Neutrophil (primary cell): ENCODE results near the gene SGMS1.

Experiments
- H3K27ac ChIP-seq: fragments of 200-600 bp; sonication (generic); 2 replicates; pipeline ENCODE4 v1.5.1; 2016; ENCODE audit warnings: mild to moderate bottlenecking, moderate library complexity
- H3K27me3 ChIP-seq: fragments of 200-600 bp; sonication (generic); 2 replicates; pipeline ENCODE4 v1.6.0; 2016; ENCODE audit warnings: mild to moderate bottlenecking
- H3K36me3 ChIP-seq: fragments of 200-600 bp; sonication (generic); 2 replicates; pipeline ENCODE4 v1.5.1; 2017
- H3K4me1 ChIP-seq, 2 experiments: fragments of 200-600 bp in 1 of 2; sonication (generic) in 1 of 2; 1 replicate in 1 of 2; 2 replicates in 1 of 2; pipeline versions ENCODE4 v1.5.1 to v1.6.1; 2013 to 2016; ENCODE audit warnings: low read depth in 1 of 2, low read length in 1 of 2, mild to moderate bottlenecking in 1 of 2, moderate library complexity in 1 of 2; ENCODE audit not compliant: control insufficient read depth in 1 of 2, insufficient read depth in 1 of 2
- H3K4me3 ChIP-seq, 2 experiments: fragments of 200-600 bp in 1 of 2; sonication (generic) in 1 of 2; 1 replicate in 1 of 2; 2 replicates in 1 of 2; pipeline ENCODE4 v1.5.1; 2013 to 2016; ENCODE audit warnings: low read depth in 1 of 2, low read length in 1 of 2, mild to moderate bottlenecking in 1 of 2, moderate library complexity in 1 of 2
- H3K9me3 ChIP-seq: fragments of 200-600 bp; sonication (generic); 2 replicates; pipeline ENCODE4 v1.5.1; 2016
- TF ChIP-seq, protein P1 (sequence below): fragments of 200-600 bp; sonication (generic); IDR thresholded peaks from 2 replicates; pipeline ENCODE4 v1.5.1; 2016; ENCODE audit warnings: antibody characterized with exemption

The SGMS1 gene

DNA sequence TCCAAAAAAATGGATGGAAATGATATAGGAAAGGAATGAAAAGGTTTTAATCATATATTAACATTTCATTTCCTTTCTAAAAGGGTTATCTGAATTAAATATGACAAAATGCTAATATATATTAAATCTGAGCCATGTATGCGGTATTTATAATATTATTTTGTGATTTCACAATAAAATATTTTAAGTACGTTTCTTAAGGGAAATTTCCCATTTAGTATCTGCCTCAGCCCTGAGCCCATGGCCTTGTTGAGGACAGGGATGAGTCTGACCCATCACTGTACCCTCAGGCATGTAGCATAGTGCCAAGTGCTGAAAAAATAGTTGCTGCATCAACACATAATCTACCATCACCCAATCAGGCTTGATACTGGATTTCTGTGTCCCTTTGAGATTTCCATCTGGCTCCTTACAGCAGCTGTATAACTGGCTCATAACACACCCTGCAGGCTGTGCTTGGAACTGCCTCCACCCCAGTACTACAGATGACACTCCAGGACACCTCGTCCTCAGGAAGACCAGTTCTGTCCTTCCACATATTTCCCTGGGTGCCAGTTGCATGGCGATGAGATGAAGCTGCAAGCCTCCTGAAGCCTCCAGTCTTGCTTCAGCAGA, 313.1 kb downstream of the SGMS1 start:
- Histone ChIP-seq H3K27me3 (no peaks in the 10 kb centered on the region), H3K4me1 (no peaks in the 10 kb centered on the region), H3K9me3 (no peaks in the 10 kb centered on the region), H3K4me3 (no peak overlapping the region), H3K27ac (no peak overlapping the region), H3K36me3 (peaks cover 17% of the 10 kb centered on the region)
- TF ChIP-seq, protein P1, sequence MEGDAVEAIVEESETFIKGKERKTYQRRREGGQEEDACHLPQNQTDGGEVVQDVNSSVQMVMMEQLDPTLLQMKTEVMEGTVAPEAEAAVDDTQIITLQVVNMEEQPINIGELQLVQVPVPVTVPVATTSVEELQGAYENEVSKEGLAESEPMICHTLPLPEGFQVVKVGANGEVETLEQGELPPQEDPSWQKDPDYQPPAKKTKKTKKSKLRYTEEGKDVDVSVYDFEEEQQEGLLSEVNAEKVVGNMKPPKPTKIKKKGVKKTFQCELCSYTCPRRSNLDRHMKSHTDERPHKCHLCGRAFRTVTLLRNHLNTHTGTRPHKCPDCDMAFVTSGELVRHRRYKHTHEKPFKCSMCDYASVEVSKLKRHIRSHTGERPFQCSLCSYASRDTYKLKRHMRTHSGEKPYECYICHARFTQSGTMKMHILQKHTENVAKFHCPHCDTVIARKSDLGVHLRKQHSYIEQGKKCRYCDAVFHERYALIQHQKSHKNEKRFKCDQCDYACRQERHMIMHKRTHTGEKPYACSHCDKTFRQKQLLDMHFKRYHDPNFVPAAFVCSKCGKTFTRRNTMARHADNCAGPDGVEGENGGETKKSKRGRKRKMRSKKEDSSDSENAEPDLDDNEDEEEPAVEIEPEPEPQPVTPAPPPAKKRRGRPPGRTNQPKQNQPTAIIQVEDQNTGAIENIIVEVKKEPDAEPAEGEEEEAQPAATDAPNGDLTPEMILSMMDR = no peak

DNA sequence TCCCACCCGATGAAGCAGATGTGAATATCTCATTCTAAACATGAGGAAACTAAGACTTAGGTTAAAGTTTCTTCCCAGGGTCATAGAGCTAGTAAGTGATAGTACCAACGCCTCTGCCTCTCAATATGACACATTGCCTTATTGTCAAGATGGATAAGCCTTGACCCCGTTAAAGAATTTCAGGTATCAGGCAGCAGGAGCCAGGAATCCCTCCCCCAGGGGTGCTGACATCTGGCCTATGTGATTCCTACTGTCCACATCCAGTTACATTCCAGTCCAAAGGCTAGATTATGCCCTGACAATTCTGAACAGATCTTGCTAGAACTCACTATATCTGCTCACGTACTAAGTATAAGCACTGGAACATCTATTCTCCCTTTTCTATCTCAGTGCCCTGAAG, 314.4 kb downstream of the SGMS1 start:
- TF ChIP-seq, protein P1 = no peak
- Histone ChIP-seq H3K9me3 (no peaks in the 10 kb centered on the region), H3K36me3 (peaks cover 17% of the 10 kb centered on the region), H3K4me1 (no peaks in the 10 kb centered on the region), H3K27ac (no peak overlapping the region), H3K27me3 (no peaks in the 10 kb centered on the region), H3K4me3 (no peak overlapping the region)

DNA sequence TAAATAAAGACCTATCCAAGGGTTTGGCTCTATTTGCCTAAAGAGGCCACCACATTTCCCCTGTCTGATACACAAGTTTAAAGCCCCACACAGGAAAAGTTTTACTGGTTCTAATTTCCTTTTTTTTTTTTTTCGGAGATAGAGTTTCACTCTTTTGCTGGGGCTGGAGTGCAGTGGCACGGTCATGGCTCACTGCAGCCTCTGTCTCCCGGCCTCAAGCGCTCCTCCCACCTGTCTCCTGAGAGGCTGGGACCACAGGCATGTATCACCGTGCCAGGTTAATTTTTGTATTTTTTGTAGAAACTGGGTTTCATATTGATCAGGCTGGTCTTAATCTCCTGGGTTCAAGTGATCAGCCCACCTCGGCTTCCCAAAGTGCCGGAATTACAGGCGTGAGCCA, 319.1 kb downstream of the SGMS1 start:
- Histone ChIP-seq H3K36me3 (peaks cover 7% of the 10 kb centered on the region), H3K4me3 (no peak overlapping the region), H3K4me1 (no peaks in the 10 kb centered on the region), H3K27ac (no peak overlapping the region), H3K27me3 (no peaks in the 10 kb centered on the region), H3K9me3 (no peaks in the 10 kb centered on the region)
- TF ChIP-seq, protein P1 = no peak

DNA sequence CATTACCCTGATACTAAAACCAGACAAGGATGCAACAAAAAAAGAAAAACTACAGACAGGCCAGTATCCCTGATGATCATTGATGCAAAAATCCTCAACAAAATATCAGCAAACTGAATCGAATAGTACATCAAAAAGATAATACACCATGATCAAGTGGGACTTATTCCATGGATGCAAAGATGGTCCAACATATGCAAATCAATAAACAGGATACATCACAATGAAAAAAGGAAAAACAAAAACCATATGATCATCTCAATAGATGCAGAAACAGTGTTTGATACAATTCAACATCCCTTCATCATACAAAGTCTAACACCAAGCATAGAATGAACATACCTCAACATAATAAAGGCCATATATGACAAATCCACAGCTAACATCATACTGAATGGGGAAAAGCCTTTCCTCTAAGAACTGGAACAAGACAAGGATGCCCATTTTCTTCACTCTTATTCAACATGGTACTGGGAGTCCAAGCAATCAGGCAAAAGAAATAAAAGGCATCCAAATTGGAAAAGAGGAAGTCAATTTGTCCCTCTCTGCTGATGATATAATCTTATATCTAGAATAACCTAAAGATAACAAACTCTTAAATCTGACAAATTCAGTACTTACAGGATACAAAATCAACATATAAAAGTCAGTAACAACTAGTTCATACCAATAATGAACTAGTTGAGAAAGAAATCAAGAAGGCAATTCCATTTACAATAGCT, 323.6 kb downstream of the SGMS1 start:
- Histone ChIP-seq H3K27ac (no peak overlapping the region), H3K4me1 (no peaks in the 10 kb centered on the region), H3K9me3 (no peaks in the 10 kb centered on the region), H3K27me3 (no peaks in the 10 kb centered on the region), H3K36me3 (no peaks in the 10 kb centered on the region), H3K4me3 (no peak overlapping the region)
- TF ChIP-seq, protein P1 = no peak

DNA sequence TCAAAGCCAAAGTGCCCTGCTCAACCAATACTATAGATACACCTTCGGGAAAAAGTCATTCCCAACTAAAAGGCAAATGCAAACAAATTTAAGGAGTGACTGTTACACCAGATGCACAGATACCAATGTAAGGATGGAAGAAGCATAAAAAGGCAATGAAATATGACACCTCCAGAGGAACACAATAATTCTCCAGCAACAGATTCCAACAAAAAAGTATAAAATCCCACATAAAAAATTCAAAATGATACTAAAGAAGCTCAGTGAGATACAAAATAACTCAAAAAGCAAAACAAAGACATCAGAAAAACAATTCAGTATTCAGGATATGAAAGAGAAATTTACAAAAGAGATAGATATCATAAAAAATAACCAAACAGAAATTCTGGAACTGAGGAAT, 328.4 kb downstream of the SGMS1 start:
- Histone ChIP-seq H3K9me3 (no peaks in the 10 kb centered on the region), H3K36me3 (no peaks in the 10 kb centered on the region), H3K4me3 (no peak overlapping the region), H3K27me3 (no peaks in the 10 kb centered on the region), H3K27ac (no peak overlapping the region), H3K4me1 (no peaks in the 10 kb centered on the region)
- TF ChIP-seq, protein P1 = no peak
